HCT116 (cell line): Measurements from ENCODE around the gene HMCN2.

ENCODE experiments used
- ELF1 ChIP-seq: IDR thresholded peaks from 2 replicates; pipeline ENCODE4 v1.6.1; 2012; ENCODE audit warnings: low read depth, borderline replicate concordance
- EZH2 ChIP-seq: fragments of 200-600 bp; sonication (generic); IDR thresholded peaks from 2 replicates; pipeline ENCODE4 v1.6.1; 2017; ENCODE audit warnings: antibody characterized with exemption, mixed run types
- POLR2A ChIP-seq: IDR thresholded peaks from 2 replicates; pipeline ENCODE4 v1.7.0; 2011; ENCODE audit warnings: borderline replicate concordance; ENCODE audit not compliant: insufficient read depth, insufficient read length; ENCODE audit errors: extremely low read depth
- RAD21 ChIP-seq: IDR thresholded peaks from 2 replicates; pipeline ENCODE4 v1.6.1; 2012; ENCODE audit warnings: low read depth, mild to moderate bottlenecking
- TCF7L2 ChIP-seq: IDR thresholded peaks from 2 replicates; pipeline ENCODE4 v1.7.0; 2011; ENCODE audit warnings: borderline replicate concordance, inconsistent platforms; ENCODE audit not compliant: insufficient read depth, insufficient read length; ENCODE audit errors: extremely low read depth
- YY1 ChIP-seq: IDR thresholded peaks from 2 replicates; pipeline ENCODE4 v1.6.1; 2011; ENCODE audit warnings: low read length, low read depth, moderate library complexity, mild to moderate bottlenecking; ENCODE audit not compliant: insufficient replicate concordance; ENCODE audit errors: extremely low read depth
- TF ChIP-seq, protein P1 (sequence below): IDR thresholded peaks from 2 replicates; pipeline ENCODE4 v1.6.1; 2012
- TF ChIP-seq, protein P2 (sequence below), 3 experiments: fragments of 200-600 bp in 1 of 3; sonication (generic) in 1 of 3; IDR thresholded peaks in 2 of 3; conservative IDR thresholded peaks in 1 of 3; 2 replicates each; pipeline ENCODE4 v1.5.1; 2012 to 2017; ENCODE audit warnings: low read depth in 2 of 3, low read length in 2 of 3, antibody characterized with exemption in 1 of 3, borderline replicate concordance in 1 of 3, control low read depth in 1 of 3, mild to moderate bottlenecking in 1 of 3, mixed read lengths in 1 of 3, mixed run types in 1 of 3, moderate library complexity in 1 of 3; ENCODE audit not compliant: insufficient read depth in 1 of 3
- TF ChIP-seq, protein P3 (sequence below): IDR thresholded peaks from 2 replicates; pipeline ENCODE4 v1.6.1; 2011; ENCODE audit warnings: mild to moderate bottlenecking, low read length, moderate library complexity; ENCODE audit not compliant: insufficient replicate concordance; ENCODE audit errors: extremely low read depth

DNA sequence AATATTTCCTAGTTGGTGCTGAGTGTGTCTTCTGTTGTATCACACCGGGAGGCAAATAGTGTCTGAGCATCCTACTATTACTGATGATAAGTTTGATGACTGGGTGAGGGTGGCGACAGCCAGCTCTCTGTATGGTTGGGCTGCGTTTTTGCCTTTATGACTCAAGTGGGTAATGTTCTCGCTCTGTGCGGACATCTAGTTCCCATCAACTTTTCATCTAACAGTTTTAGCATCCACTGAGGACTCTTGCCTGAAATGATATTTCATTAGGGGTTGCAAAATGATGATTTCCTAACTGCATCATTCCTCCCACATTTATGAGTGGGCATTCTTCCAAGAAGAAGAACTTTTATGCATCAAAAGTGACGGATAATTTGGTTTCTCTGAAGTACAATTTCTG is 26.5 kb downstream of the HMCN2 start:
- TF ChIP-seq RAD21 (no peak), POLR2A (no peak), YY1 (no peak), EZH2 (no peak), ELF1 (no peak), TCF7L2 (no peak)
- TF ChIP-seq, protein P1, sequence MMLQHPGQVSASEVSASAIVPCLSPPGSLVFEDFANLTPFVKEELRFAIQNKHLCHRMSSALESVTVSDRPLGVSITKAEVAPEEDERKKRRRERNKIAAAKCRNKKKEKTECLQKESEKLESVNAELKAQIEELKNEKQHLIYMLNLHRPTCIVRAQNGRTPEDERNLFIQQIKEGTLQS: no peak
- TF ChIP-seq, protein P2, sequence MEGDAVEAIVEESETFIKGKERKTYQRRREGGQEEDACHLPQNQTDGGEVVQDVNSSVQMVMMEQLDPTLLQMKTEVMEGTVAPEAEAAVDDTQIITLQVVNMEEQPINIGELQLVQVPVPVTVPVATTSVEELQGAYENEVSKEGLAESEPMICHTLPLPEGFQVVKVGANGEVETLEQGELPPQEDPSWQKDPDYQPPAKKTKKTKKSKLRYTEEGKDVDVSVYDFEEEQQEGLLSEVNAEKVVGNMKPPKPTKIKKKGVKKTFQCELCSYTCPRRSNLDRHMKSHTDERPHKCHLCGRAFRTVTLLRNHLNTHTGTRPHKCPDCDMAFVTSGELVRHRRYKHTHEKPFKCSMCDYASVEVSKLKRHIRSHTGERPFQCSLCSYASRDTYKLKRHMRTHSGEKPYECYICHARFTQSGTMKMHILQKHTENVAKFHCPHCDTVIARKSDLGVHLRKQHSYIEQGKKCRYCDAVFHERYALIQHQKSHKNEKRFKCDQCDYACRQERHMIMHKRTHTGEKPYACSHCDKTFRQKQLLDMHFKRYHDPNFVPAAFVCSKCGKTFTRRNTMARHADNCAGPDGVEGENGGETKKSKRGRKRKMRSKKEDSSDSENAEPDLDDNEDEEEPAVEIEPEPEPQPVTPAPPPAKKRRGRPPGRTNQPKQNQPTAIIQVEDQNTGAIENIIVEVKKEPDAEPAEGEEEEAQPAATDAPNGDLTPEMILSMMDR (IDR thresholded peaks at IDR 0.05 in 2 of 3, conservative IDR thresholded peaks at IDR 0.05 in 1 of 3; ENCODE audit: borderline replicate concordance in 1 of 3, insufficient read depth in 1 of 3, low read depth in 2 of 3, low read length in 2 of 3): no peak
- TF ChIP-seq, protein P3, sequence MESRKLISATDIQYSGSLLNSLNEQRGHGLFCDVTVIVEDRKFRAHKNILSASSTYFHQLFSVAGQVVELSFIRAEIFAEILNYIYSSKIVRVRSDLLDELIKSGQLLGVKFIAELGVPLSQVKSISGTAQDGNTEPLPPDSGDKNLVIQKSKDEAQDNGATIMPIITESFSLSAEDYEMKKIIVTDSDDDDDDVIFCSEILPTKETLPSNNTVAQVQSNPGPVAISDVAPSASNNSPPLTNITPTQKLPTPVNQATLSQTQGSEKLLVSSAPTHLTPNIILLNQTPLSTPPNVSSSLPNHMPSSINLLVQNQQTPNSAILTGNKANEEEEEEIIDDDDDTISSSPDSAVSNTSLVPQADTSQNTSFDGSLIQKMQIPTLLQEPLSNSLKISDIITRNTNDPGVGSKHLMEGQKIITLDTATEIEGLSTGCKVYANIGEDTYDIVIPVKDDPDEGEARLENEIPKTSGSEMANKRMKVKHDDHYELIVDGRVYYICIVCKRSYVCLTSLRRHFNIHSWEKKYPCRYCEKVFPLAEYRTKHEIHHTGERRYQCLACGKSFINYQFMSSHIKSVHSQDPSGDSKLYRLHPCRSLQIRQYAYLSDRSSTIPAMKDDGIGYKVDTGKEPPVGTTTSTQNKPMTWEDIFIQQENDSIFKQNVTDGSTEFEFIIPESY: no peak
